WTC11 (cell line): ENCODE measurements around the gene RGS6. TPM values are rescaled to one million over a fixed set of nuclear protein-coding genes. Genes with fewer than 3 reads are reported as not detected.

Source experiments
- ATAC-seq: fragments of 200-7000 bp; cut with Tn5 transposase; 2 replicates; pipeline ENCODE4 v1.10.0; 2021; ENCODE audit warnings: mild to moderate bottlenecking, moderate library complexity
- CTCF ChIA-PET: fragments of 300-600 bp; sonication (Branson Sonifier 250); formaldehyde crosslinking; loops from one replicate; lab custom pipeline; 2021; ENCODE audit warnings: antibody characterized with exemption; lab: Charles Lee
- POLR2A ChIA-PET: fragments of 350-600 bp; sonication (Branson Sonifier 250); formaldehyde crosslinking; loops from one replicate; lab custom pipeline; 2021; ENCODE audit warnings: antibody characterized with exemption; lab: Charles Lee
- DNase-seq: peaks from one replicate; pipeline ENCODE4 v3.0.0; 2021; ENCODE audit warnings: low spot score
- H3K27ac Mint-ChIP-seq: 2 replicates; pipeline ENCODE4 v1.8.0; 2021; ENCODE audit warnings: mixed read lengths
- H3K27me3 Mint-ChIP-seq: 2 replicates; pipeline ENCODE4 v1.8.0; 2021; ENCODE audit warnings: low read depth, mild to moderate bottlenecking, moderate library complexity, mixed read lengths
- H3K36me3 Mint-ChIP-seq: 2 replicates; pipeline ENCODE4 v1.8.0; 2021; ENCODE audit warnings: mixed read lengths
- H3K4me1 Mint-ChIP-seq: 2 replicates; pipeline ENCODE4 v1.8.0; 2022; ENCODE audit warnings: mixed read lengths
- H3K4me3 Mint-ChIP-seq: 2 replicates; pipeline ENCODE4 v1.8.0; 2021; ENCODE audit warnings: mild to moderate bottlenecking, moderate library complexity, mixed read lengths
- H3K9me3 Mint-ChIP-seq: 2 replicates; pipeline ENCODE4 v1.8.0; 2021; ENCODE audit warnings: mixed read lengths
- AFF4 ChIP-seq: sonication (generic); formaldehyde crosslinking; IDR thresholded peaks from 2 replicates; pipeline ENCODE4 v1.8.1; 2023; ENCODE audit warnings: mild to moderate bottlenecking, missing genetic modification reagents, borderline replicate concordance
- CTCF ChIP-seq: fragments of 200-600 bp; IDR thresholded peaks from 2 replicates; pipeline ENCODE4 v1.8.0; 2022; ENCODE audit warnings: antibody characterized with exemption
- ELF4 ChIP-seq: sonication (generic); formaldehyde crosslinking; IDR thresholded peaks from 2 replicates; pipeline ENCODE4 v1.8.1; 2022; ENCODE audit warnings: low read depth, mild to moderate bottlenecking, moderate library complexity, missing genetic modification reagents
- GRHL2 ChIP-seq: fragments of 250-450 bp; sonication (Bioruptor Pico); IDR thresholded peaks from 2 replicates; pipeline ENCODE4 v1.8.0; 2022; ENCODE audit warnings: mild to moderate bottlenecking, moderate library complexity; ENCODE audit not compliant: insufficient replicate concordance, severe bottlenecking
- HMGA2 ChIP-seq: fragments of 250-450 bp; sonication (Bioruptor Pico); IDR thresholded peaks from 2 replicates; pipeline ENCODE4 v1.4.0; 2021; ENCODE audit warnings: mild to moderate bottlenecking, moderate library complexity
- KAT7 ChIP-seq: sonication (generic); formaldehyde crosslinking; IDR thresholded peaks from 2 replicates; pipeline ENCODE4 v1.8.1; 2023; ENCODE audit warnings: missing genetic modification reagents, mild to moderate bottlenecking, borderline replicate concordance
- NR2C2 ChIP-seq: sonication (generic); formaldehyde crosslinking; IDR thresholded peaks from 2 replicates; pipeline ENCODE4 v1.8.0; 2022; ENCODE audit warnings: mild to moderate bottlenecking, missing genetic modification reagents
- SMAD4 ChIP-seq: sonication (generic); formaldehyde crosslinking; IDR thresholded peaks from 2 replicates; pipeline ENCODE4 v1.8.0; 2022; ENCODE audit warnings: mild to moderate bottlenecking, missing genetic modification reagents
- ZNF281 ChIP-seq: sonication (generic); formaldehyde crosslinking; IDR thresholded peaks from 2 replicates; pipeline ENCODE4 v1.8.0; 2023; ENCODE audit warnings: mild to moderate bottlenecking, missing genetic modification reagents
- ZNF317 ChIP-seq: sonication (generic); formaldehyde crosslinking; IDR thresholded peaks from 2 replicates; pipeline ENCODE4 v1.8.1; 2023; ENCODE audit warnings: low read depth, mild to moderate bottlenecking, moderate library complexity, missing genetic modification reagents, borderline replicate concordance
- total RNA-seq: library from RNA; stranded (reverse); gene quantifications from 3 replicates; pipeline ENCODE4 v1.2.3, GENCODE V29; 2021
- TF ChIP-seq, protein P1 (sequence below): sonication (generic); formaldehyde crosslinking; IDR thresholded peaks from 2 replicates; pipeline ENCODE4 v1.8.0; 2022; ENCODE audit warnings: mild to moderate bottlenecking, missing genetic modification reagents
- TF ChIP-seq, protein P2 (sequence below): sonication (generic); formaldehyde crosslinking; IDR thresholded peaks from 2 replicates; pipeline ENCODE4 v1.8.0; 2022; ENCODE audit warnings: mild to moderate bottlenecking, missing genetic modification reagents

Gene RGS6
- total RNA-seq, 1 experiment from 2014 or later, result 1.0 TPM

DNA sequence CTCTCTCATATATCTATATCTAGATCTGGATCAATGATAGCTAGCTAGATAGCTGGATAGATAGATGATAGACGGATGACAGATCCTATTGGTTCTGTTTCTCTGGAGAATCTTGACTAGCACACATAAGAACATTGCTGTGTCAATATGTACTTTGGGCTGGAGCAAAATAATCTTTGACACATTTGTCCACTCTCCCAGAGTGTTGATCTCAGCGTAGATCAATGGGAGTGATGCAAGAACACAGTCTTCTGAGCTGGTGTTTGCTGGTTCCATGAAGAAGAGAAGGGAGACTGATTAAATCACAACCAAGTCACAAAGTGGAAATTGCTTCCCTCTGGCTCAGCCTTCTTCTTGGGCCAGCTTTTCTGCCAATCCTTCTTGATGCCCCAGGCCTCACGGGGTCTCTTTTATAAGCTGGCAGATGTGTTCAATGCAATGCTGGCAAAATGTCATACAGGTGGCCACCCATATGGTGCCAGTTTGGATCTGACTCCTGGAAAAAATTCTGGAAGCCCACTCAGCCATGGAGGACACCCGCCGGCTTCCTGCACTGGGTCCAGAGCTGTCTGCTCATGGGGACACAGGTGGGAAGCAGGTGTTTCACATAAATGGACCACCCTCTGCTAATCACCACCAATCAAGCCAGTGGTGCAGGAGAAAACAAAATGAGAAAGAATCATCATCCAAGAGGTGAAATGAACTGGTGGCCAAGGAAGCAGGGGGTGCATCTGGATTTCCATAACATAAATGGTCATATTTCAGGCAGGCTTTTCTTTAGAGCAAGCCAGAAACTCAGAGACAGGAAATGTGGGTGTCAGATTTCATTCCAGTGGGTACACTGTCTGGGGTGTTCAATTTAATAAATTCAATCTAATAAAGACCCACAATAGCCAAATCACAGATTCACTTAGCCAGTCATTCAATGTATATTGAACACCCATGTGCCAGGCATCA is 651.4 kb downstream of the RGS6 start:
- Mint-ChIP-seq H3K27ac (no peak overlapping the region), H3K36me3 (no peaks in the 10 kb centered on the region), H3K9me3 (peaks cover 27% of the 10 kb centered on the region), H3K4me1 (0 out of 2 replicates have a peak, but pooled peaks cover 6% of the 10 kb centered on the region), H3K27me3 (peaks cover 2% of the 10 kb centered on the region; the same call in 1 of the 2 replicates), H3K4me3 (no peak overlapping the region)
- no peak for ATAC-seq
- TF ChIP-seq SMAD4 (CRISPR knock-in tag), result no peak
- no peak for TF ChIP-seq ZNF317 (CRISPR knock-in tag)
- no peak for TF ChIP-seq CTCF
- TF ChIP-seq, protein P1, sequence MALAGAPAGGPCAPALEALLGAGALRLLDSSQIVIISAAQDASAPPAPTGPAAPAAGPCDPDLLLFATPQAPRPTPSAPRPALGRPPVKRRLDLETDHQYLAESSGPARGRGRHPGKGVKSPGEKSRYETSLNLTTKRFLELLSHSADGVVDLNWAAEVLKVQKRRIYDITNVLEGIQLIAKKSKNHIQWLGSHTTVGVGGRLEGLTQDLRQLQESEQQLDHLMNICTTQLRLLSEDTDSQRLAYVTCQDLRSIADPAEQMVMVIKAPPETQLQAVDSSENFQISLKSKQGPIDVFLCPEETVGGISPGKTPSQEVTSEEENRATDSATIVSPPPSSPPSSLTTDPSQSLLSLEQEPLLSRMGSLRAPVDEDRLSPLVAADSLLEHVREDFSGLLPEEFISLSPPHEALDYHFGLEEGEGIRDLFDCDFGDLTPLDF (CRISPR knock-in tag), result no peak
- no peak for TF ChIP-seq NR2C2
- TF ChIP-seq ELF4 (CRISPR knock-in tag), result no peak
- TF ChIP-seq ZNF281 (CRISPR knock-in tag), result no peak
- no peak for TF ChIP-seq KAT7 (CRISPR knock-in tag)
- TF ChIP-seq, protein P2, sequence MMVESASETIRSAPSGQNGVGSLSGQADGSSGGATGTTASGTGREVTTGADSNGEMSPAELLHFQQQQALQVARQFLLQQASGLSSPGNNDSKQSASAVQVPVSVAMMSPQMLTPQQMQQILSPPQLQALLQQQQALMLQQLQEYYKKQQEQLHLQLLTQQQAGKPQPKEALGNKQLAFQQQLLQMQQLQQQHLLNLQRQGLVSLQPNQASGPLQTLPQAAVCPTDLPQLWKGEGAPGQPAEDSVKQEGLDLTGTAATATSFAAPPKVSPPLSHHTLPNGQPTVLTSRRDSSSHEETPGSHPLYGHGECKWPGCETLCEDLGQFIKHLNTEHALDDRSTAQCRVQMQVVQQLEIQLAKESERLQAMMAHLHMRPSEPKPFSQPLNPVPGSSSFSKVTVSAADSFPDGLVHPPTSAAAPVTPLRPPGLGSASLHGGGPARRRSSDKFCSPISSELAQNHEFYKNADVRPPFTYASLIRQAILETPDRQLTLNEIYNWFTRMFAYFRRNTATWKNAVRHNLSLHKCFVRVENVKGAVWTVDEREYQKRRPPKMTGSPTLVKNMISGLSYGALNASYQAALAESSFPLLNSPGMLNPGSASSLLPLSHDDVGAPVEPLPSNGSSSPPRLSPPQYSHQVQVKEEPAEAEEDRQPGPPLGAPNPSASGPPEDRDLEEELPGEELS, result no peak
- no peak for TF ChIP-seq AFF4 (CRISPR knock-in tag)
- no peak for TF ChIP-seq GRHL2
- no peak for TF ChIP-seq HMGA2
- POLR2A ChIA-PET, result no interaction called here
- DNase-seq, result no peak
- CTCF ChIA-PET, result no interaction called here
